HepG2 (cell line): ENCODE results near the gene PRADC1. TPM values are rescaled to one million over a fixed set of nuclear protein-coding genes. Genes with fewer than 3 reads are reported as not detected.

Experiments used
- CENPX ChIP-seq: sonication (generic); formaldehyde crosslinking; IDR thresholded peaks from 2 replicates; pipeline ENCODE4 v1.9.0; 2021; ENCODE audit warnings: mild to moderate bottlenecking, missing genetic modification reagents, moderate library complexity
- EEA1 ChIP-seq: sonication (generic); formaldehyde crosslinking; IDR thresholded peaks from 2 replicates; pipeline ENCODE4 v1.5.1; 2020; ENCODE audit warnings: mild to moderate bottlenecking, missing genetic modification reagents, borderline replicate concordance
- ELF4 ChIP-seq: sonication (generic); formaldehyde crosslinking; IDR thresholded peaks from 2 replicates; pipeline ENCODE4 v1.5.0; 2020; ENCODE audit warnings: missing genetic modification reagents, mild to moderate bottlenecking, moderate library complexity, borderline replicate concordance
- HDAC1 ChIP-seq: sonication (generic); formaldehyde crosslinking; IDR thresholded peaks from 2 replicates; pipeline ENCODE4 v1.5.1; 2020; ENCODE audit warnings: mild to moderate bottlenecking, missing genetic modification reagents
- JUNB ChIP-seq: sonication (generic); formaldehyde crosslinking; IDR thresholded peaks from 2 replicates; pipeline ENCODE4 v1.8.0; 2022; ENCODE audit warnings: missing genetic modification reagents, mild to moderate bottlenecking, borderline replicate concordance
- MAZ ChIP-seq, 2 experiments: sonication (generic) in 1 of 2; formaldehyde crosslinking in 1 of 2; IDR thresholded peaks; 2 replicates each; pipeline versions ENCODE4 v1.5.0 to v1.6.1; 2012 to 2020; ENCODE audit warnings: low read depth in 2 of 2, mild to moderate bottlenecking in 2 of 2, borderline replicate concordance in 1 of 2, improper control_type of control experiment in 1 of 2, low read length in 1 of 2, missing genetic modification reagents in 1 of 2, moderate library complexity in 1 of 2
- NFE2 ChIP-seq: sonication (generic); formaldehyde crosslinking; IDR thresholded peaks from 2 replicates; pipeline ENCODE4 v1.4.0; 2020; ENCODE audit warnings: missing genetic modification reagents
- NONO ChIP-seq, 2 experiments: fragments of 450-650 bp in 1 of 2; sonication (generic) in 1 of 2; formaldehyde crosslinking in 1 of 2; IDR thresholded peaks in 1 of 2; conservative IDR thresholded peaks in 1 of 2; 2 replicates each; pipeline versions ENCODE4 v1.6.1 to v1.8.0; 2017 to 2022; ENCODE audit warnings: mild to moderate bottlenecking in 1 of 2, missing genetic modification reagents in 1 of 2, moderate library complexity in 1 of 2
- SETDB1 ChIP-seq: sonication (generic); formaldehyde crosslinking; IDR thresholded peaks from 2 replicates; pipeline ENCODE4 v1.5.1; 2020; ENCODE audit warnings: missing genetic modification reagents, mild to moderate bottlenecking, borderline replicate concordance
- SMAD3 ChIP-seq: sonication (generic); formaldehyde crosslinking; IDR thresholded peaks from 2 replicates; pipeline ENCODE4 v1.4.0; 2020; ENCODE audit warnings: missing genetic modification reagents
- SMC3 ChIP-seq: IDR thresholded peaks from 2 replicates; pipeline ENCODE4 v1.6.1; 2011; ENCODE audit warnings: low read length, improper control_type of control experiment
- SNAPC4 ChIP-seq: sonication (generic); formaldehyde crosslinking; IDR thresholded peaks from 2 replicates; pipeline ENCODE4 v1.4.0; 2020; ENCODE audit warnings: mild to moderate bottlenecking, missing genetic modification reagents
- TBX2 ChIP-seq: sonication (generic); formaldehyde crosslinking; IDR thresholded peaks from 2 replicates; pipeline ENCODE4 v1.5.0; 2020; ENCODE audit warnings: missing genetic modification reagents, mild to moderate bottlenecking, borderline replicate concordance
- TCF7L2 ChIP-seq: IDR thresholded peaks from 2 replicates; pipeline ENCODE4 v1.6.1; 2011; ENCODE audit warnings: mild to moderate bottlenecking, low read depth, low read length, moderate library complexity
- TEF ChIP-seq: sonication (generic); formaldehyde crosslinking; IDR thresholded peaks from 2 replicates; pipeline ENCODE4 v1.5.0; 2020; ENCODE audit warnings: missing genetic modification reagents
- ZMYM2 ChIP-seq: sonication (generic); formaldehyde crosslinking; IDR thresholded peaks from 2 replicates; pipeline ENCODE4 v1.8.0; 2022; ENCODE audit warnings: mild to moderate bottlenecking, missing genetic modification reagents
- ZNF598 ChIP-seq: sonication (generic); formaldehyde crosslinking; IDR thresholded peaks from 2 replicates; pipeline ENCODE4 v1.5.1; 2020; ENCODE audit warnings: mild to moderate bottlenecking, missing genetic modification reagents, borderline replicate concordance
- ZSCAN20 ChIP-seq: sonication (generic); formaldehyde crosslinking; IDR thresholded peaks from 2 replicates; pipeline ENCODE4 v1.4.0; 2020; ENCODE audit warnings: missing genetic modification reagents, mild to moderate bottlenecking, borderline replicate concordance
- polyA plus RNA-seq, 8 experiments: library from polyadenylated mRNA; depleted of rRNA in 3 of 8; stranded (reverse) in 7 of 8; unstranded in 1 of 8; fragments of >200 nt; fragmentation: Illumina TruSeq in 4 of 8; extraction: Trizol in 4 of 8; gene quantifications; 2 replicates each; pipeline versions ENCODE4 v1.2.1 to v1.2.3, GENCODE V29; 2011 to 2016; ENCODE audit warnings: low read depth in 4 of 8, missing spikeins in 1 of 8, mixed read lengths in 1 of 8; ENCODE audit not compliant: insufficient read depth in 1 of 8
- total RNA-seq, 5 experiments: library from RNA; depleted of rRNA; stranded (reverse); fragments of >200 nt; fragmentation: Illumina TruSeq; extraction: Trizol; gene quantifications; 2 replicates each; pipeline ENCODE4 v1.2.3, GENCODE V29; 2016; ENCODE audit warnings: low read depth in 1 of 5
- TF ChIP-seq, protein P1 (sequence below): sonication (generic); formaldehyde crosslinking; IDR thresholded peaks from 2 replicates; pipeline ENCODE4 v1.4.0; 2020; ENCODE audit warnings: missing genetic modification reagents
- TF ChIP-seq, protein P2 (sequence below): sonication (generic); formaldehyde crosslinking; IDR thresholded peaks from 2 replicates; pipeline ENCODE4 v1.4.0; 2020; ENCODE audit warnings: mild to moderate bottlenecking, missing genetic modification reagents

Gene PRADC1
- total and polyA plus RNA-seq, 2 of the 13 experiments (the other 11 are each of a cell fraction or from before 2014, with no cell fraction given) = 12.1 to 37.2 TPM

GRCh38 chr2:73262108-73262651, 29.1 kb upstream of the PRADC1 start (continued):
- TF ChIP-seq, protein P1, sequence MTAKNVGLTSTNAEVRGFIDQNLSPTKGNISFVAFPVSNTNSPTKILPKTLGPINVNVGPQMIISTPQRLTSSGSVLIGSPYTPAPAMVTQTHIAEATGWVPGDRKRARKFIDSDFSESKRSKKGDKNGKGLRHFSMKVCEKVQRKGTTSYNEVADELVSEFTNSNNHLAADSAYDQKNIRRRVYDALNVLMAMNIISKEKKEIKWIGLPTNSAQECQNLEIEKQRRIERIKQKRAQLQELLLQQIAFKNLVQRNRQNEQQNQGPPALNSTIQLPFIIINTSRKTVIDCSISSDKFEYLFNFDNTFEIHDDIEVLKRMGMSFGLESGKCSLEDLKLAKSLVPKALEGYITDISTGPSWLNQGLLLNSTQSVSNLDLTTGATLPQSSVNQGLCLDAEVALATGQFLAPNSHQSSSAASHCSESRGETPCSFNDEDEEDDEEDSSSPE (CRISPR knock-in tag) = peak; percentile 31; the same call in 1 of the 2 replicates
- TF ChIP-seq SNAPC4 (CRISPR knock-in tag) = no peak
- TF ChIP-seq ZMYM2 (CRISPR knock-in tag) = peak; percentile 67; the same call in 1 of the 2 replicates
- no peak for TF ChIP-seq ZNF598
- TF ChIP-seq SMC3 = peak; percentile 7; the same call in 1 of the 2 replicates
- TF ChIP-seq TCF7L2 = no peak
- TF ChIP-seq JUNB (CRISPR knock-in tag) = no peak; the same call in 1 of the 2 replicates
- peak; percentile 97 for TF ChIP-seq TBX2 (CRISPR knock-in tag)
- no peak for TF ChIP-seq NFE2
- TF ChIP-seq ZSCAN20 = no peak
- peak; percentile 73; the same call in 1 of the 2 replicates for TF ChIP-seq SMAD3 (CRISPR knock-in tag)
- no peak for TF ChIP-seq TEF
- TF ChIP-seq SETDB1 (CRISPR knock-in tag) = no peak
- peak; percentile 75; the same call in 1 of the 2 replicates for TF ChIP-seq ELF4 (CRISPR knock-in tag)
- no peak for TF ChIP-seq NONO (IDR thresholded peaks at IDR 0.05)
- TF ChIP-seq NONO (CRISPR knock-in tag; conservative IDR thresholded peaks at IDR 0.05) = peak; percentile 77
- peak; percentile 70 for TF ChIP-seq HDAC1 (CRISPR knock-in tag)
- no peak for TF ChIP-seq EEA1 (CRISPR knock-in tag)
- no peak for TF ChIP-seq MAZ (IDR thresholded peaks at IDR 0.05; ENCODE audit: borderline replicate concordance, low read depth, low read length)
- peak; percentile 41; the same call in 1 of the 2 replicates for TF ChIP-seq MAZ (CRISPR knock-in tag; IDR thresholded peaks at IDR 0.05; ENCODE audit: low read depth)
- TF ChIP-seq, protein P2, sequence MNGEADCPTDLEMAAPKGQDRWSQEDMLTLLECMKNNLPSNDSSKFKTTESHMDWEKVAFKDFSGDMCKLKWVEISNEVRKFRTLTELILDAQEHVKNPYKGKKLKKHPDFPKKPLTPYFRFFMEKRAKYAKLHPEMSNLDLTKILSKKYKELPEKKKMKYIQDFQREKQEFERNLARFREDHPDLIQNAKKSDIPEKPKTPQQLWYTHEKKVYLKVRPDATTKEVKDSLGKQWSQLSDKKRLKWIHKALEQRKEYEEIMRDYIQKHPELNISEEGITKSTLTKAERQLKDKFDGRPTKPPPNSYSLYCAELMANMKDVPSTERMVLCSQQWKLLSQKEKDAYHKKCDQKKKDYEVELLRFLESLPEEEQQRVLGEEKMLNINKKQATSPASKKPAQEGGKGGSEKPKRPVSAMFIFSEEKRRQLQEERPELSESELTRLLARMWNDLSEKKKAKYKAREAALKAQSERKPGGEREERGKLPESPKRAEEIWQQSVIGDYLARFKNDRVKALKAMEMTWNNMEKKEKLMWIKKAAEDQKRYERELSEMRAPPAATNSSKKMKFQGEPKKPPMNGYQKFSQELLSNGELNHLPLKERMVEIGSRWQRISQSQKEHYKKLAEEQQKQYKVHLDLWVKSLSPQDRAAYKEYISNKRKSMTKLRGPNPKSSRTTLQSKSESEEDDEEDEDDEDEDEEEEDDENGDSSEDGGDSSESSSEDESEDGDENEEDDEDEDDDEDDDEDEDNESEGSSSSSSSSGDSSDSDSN = peak; percentile 45; the same call in 1 of the 2 replicates
- no peak for TF ChIP-seq CENPX (CRISPR knock-in tag)
